Colonic mucosa (tissue), 4 donors: ENCODE data around the gene SYT6. TPM values are rescaled to one million over a fixed set of nuclear protein-coding genes. Genes with fewer than 3 reads are reported as not detected.

Source experiments
- DNase-seq: peaks from one replicate; pipeline ENCODE4 v3.0.0-alpha.2; 2020
- H3K27ac ChIP-seq: fragments of 200-600 bp; one replicate; pipeline ENCODE4 v1.8.0; 2021
- H3K27me3 ChIP-seq: fragments of 200-600 bp; one replicate; pipeline ENCODE4 v1.8.0; 2021
- H3K36me3 ChIP-seq: fragments of 200-600 bp; one replicate; pipeline ENCODE4 v1.8.0; 2021
- H3K4me1 ChIP-seq: fragments of 200-600 bp; one replicate; pipeline ENCODE4 v1.8.0; 2021; ENCODE audit warnings: mild to moderate bottlenecking
- H3K4me3 ChIP-seq: fragments of 200-600 bp; one replicate; pipeline ENCODE4 v1.8.0; 2021
- H3K9ac ChIP-seq, 2 donors: one replicate each; pipeline ENCODE4 v1.7.0; 2013; ENCODE audit warnings: control low read depth in 2 of 2, low read depth in 2 of 2, low read length in 2 of 2
- H3K9me3 ChIP-seq: fragments of 200-600 bp; one replicate; pipeline ENCODE4 v1.8.0; 2021
- intact Hi-C: fragments of 100-400 bp; cut with DNase I; formaldehyde crosslinking; loops from one replicate; pipeline ENCODE4 v1.14.1; 2022
- total RNA-seq, 2 donors: library from RNA; stranded (reverse); fragmentation: NEBNext Ultra II Directional in 1 of 2; extraction: Animal tissue kit (Norgen Biotek cat#: 25700) in 1 of 2; gene quantifications; one replicate each; pipeline ENCODE4 v1.2.1, GENCODE V29; 2021
- TF ChIP-seq, protein P1 (sequence below): fragments of 200-600 bp; IDR thresholded peaks from one replicate; pipeline ENCODE4 v1.8.0; 2022; ENCODE audit warnings: antibody characterized with exemption, mild to moderate bottlenecking
- donor health status: healthy.
- donor health status: DM: no; HTN: no; CAD: no.
- donor health status: DM: no; HTN: no; CAD: no.

SYT6 gene
- total RNA-seq, 2 donors from 2014 or later = 0.22 to 0.35 TPM

DNA sequence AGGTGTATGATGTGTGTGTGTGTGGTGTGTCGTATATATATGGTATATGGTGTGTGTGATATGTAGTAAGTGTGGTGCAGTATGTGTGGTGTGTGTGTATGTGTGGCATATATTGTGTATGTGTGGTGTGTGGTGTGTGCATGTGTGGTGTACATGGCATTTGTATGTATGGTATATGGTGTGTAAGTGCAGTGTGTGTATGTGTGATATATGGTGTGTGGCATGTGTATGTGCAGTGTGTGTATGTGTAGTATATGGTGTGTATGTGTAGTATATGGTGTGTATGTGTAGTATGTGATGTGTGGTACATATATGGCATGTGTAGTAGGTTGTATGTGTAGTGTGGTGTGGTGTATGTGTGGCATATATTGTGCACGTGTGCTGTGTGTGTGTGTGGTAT, 99.5 kb downstream of the SYT6 start:
- H3K27me3 ChIP-seq = no peaks in the 10 kb centered on the region
- TF ChIP-seq, protein P1, sequence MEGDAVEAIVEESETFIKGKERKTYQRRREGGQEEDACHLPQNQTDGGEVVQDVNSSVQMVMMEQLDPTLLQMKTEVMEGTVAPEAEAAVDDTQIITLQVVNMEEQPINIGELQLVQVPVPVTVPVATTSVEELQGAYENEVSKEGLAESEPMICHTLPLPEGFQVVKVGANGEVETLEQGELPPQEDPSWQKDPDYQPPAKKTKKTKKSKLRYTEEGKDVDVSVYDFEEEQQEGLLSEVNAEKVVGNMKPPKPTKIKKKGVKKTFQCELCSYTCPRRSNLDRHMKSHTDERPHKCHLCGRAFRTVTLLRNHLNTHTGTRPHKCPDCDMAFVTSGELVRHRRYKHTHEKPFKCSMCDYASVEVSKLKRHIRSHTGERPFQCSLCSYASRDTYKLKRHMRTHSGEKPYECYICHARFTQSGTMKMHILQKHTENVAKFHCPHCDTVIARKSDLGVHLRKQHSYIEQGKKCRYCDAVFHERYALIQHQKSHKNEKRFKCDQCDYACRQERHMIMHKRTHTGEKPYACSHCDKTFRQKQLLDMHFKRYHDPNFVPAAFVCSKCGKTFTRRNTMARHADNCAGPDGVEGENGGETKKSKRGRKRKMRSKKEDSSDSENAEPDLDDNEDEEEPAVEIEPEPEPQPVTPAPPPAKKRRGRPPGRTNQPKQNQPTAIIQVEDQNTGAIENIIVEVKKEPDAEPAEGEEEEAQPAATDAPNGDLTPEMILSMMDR = no peak

DNA sequence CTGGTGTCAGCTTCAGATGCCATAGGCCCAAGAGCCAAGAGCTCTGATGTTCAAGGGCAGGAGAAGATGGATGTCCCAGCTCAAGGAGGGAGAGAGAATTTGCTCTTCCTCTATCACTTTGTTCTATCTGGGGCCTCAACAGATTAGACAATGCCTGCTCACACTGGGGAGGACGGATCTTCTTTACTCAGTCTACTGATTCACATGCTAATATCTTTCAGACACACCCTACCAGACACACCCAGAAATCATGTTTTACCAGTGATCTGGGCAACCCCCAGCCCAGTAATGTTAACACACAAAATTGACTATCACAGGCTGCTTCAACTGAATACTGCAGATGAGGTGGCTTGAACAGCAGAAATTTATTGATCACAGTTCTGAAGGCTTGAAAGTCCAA, 105.4 kb downstream of the SYT6 start:
- H3K4me1 ChIP-seq = no peaks in the 10 kb centered on the region
- no peak for DNase-seq
- no peak overlapping the region for H3K27ac ChIP-seq
- H3K9me3 ChIP-seq = no peaks in the 10 kb centered on the region
- intact Hi-C loops = no loop called here
- no peaks in the 10 kb centered on the region for H3K27me3 ChIP-seq
- no peak overlapping the region for H3K9ac ChIP-seq
- no peaks in the 10 kb centered on the region for H3K36me3 ChIP-seq
- H3K4me3 ChIP-seq = no peak overlapping the region
- TF ChIP-seq, protein P1 = no peak

More for the DNA sequence above, 99.5 kb downstream of the SYT6 start:
- intact Hi-C loops = no loop called here
- H3K9ac ChIP-seq = no peak overlapping the region
- H3K27ac ChIP-seq = no peak overlapping the region
- no peaks in the 10 kb centered on the region for H3K36me3 ChIP-seq
- DNase-seq = no peak
- H3K9me3 ChIP-seq = no peaks in the 10 kb centered on the region
- no peaks in the 10 kb centered on the region for H3K4me1 ChIP-seq
- H3K4me3 ChIP-seq = no peak overlapping the region

DNA sequence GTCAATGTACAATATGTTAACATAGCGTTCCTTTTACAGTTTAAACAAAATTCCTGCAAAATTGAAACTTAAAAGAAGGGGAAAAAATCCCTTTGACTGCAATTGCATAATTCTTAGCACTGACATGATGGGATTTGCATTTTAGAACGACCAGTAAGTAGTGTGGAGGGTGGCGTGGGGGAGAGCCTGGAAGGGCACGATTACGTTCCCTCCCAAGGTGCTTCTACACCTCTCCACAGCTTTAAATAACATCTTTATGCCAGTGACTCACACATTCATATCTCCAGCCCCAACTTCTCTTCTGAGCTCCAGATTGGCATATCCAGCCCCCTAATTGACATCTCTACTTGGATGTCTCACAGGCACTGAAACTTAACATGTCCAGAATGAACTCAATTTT, 110.1 kb downstream of the SYT6 start:
- H3K36me3 ChIP-seq = no peaks in the 10 kb centered on the region
- intact Hi-C loops = no loop called here
- TF ChIP-seq, protein P1 = no peak
- no peak for DNase-seq
- H3K4me3 ChIP-seq = no peak overlapping the region
- H3K9me3 ChIP-seq = no peaks in the 10 kb centered on the region
- H3K9ac ChIP-seq = no peak overlapping the region
- no peak overlapping the region for H3K27ac ChIP-seq
- no peaks in the 10 kb centered on the region for H3K4me1 ChIP-seq
- no peaks in the 10 kb centered on the region for H3K27me3 ChIP-seq

DNA sequence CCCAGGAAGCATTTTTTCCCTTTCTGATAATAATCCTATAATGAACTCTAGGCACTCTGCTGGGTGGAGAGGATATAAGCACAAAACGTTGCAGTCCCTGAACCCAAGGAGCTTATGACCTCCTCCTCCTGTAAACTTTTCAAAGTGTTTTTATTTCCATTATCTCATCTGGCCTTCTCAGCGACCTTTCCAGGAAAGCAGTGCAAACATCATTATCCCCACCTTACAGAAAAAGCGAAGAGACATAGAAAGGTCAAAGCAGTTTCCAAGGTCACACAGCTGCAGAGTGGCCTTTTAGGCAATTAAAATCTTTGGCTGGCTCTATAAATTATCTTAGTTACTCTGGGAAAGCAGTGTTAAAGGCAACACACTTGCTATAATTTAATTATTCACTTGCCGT, 110.6 kb downstream of the SYT6 start:
- no peak overlapping the region for H3K4me3 ChIP-seq
- no peaks in the 10 kb centered on the region for H3K4me1 ChIP-seq
- H3K9ac ChIP-seq = no peak overlapping the region
- TF ChIP-seq, protein P1 = no peak
- H3K9me3 ChIP-seq = no peaks in the 10 kb centered on the region
- no peaks in the 10 kb centered on the region for H3K36me3 ChIP-seq
- H3K27ac ChIP-seq = no peak overlapping the region
- H3K27me3 ChIP-seq = no peaks in the 10 kb centered on the region
- DNase-seq = no peak
- intact Hi-C loops = no loop called here

DNA sequence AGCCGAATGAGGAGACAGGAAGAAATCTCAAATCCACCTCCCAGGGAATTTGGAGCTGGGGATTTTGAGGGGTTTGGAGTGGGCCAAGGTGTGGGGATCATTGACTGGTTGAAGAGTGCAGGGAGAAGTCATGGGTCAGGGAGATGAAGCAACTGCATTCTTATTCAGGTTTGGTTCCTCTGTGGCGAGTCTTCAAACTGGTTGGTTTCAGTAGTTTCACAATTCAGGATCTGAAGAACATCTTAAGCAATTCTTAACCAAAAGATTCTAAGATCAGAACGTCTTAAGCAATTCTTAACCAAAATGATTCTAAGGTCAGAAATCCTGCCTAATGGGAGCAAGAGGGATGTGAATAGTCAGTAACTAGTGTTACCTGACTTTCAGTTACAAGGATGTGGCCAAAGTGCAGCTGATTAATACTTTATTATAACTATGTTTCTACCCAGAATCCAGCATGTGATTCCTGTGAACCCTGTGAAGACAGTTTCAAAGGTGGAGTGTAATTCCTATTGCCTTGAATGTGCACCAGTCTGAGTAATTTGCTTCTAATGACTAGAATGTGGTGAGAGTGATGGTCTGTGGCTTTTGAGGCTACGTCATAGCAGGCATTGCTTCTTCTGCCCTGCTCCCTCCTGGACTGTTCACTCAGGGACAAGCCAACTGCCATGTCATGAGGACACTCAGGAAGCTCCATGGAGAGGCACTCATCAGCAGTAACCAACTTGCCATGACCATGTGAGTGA, 113.2 kb downstream of the SYT6 start:
- intact Hi-C loops = no loop called here
- no peak overlapping the region for H3K9ac ChIP-seq
- H3K4me1 ChIP-seq = no peaks in the 10 kb centered on the region
- H3K27ac ChIP-seq = no peak overlapping the region
- no peak for DNase-seq
- no peaks in the 10 kb centered on the region for H3K9me3 ChIP-seq
- H3K4me3 ChIP-seq = no peak overlapping the region
- no peaks in the 10 kb centered on the region for H3K27me3 ChIP-seq
- TF ChIP-seq, protein P1 = no peak
- H3K36me3 ChIP-seq = no peaks in the 10 kb centered on the region

Other genes starting within 250 kb of the SYT6 start
- gene AP4B1, start 249.1 kb downstream of the SYT6 start, total RNA-seq = 10 to 100 TPM; 19.7 to 31.5 TPM
- 1 to 10 TPM; 5.4 to 9.5 TPM for gene DCLRE1B, start 248.5 kb downstream of the SYT6 start, total RNA-seq
- 10 to 100 TPM; 61.2 to 91.2 TPM for gene HIPK1, start 224.5 kb downstream of the SYT6 start, total RNA-seq
- gene OLFML3, start 174.4 kb downstream of the SYT6 start, total RNA-seq = 10 to 100 TPM in 1 of 2 donors, 1 to 10 TPM in 1; 6.1 to 17.4 TPM